ENCODE data around the gene LIPG. TPM values are rescaled to one million over a fixed set of nuclear protein-coding genes. Genes with fewer than 3 reads are reported as not detected.

Gene LIPG
- polyA plus RNA-seq, 3 donors from 2014 or later: not detected

DNA sequence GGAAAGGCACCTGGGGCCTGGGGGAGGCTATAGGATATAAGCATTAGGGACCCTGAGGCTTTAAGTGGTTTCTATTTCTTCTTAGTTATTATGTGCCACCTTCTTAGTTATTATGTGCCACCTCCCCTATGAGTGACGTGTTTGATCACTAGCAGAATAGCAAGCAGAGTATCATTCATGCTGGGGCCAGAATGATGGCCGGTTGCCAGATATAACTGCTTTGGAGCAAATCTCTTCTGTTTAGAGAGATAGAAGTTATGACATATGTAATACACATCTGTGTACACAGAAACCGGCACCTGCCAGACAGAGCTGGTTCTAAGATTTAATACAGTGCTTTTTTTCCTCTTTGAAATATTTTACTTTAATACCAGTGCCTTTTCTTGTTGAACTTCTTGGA lies 29.4 kb downstream of the LIPG start:
- DNase-seq: no peak
- peaks cover 0 to 4% (median 4%) of the 10 kb centered on the region in 3 donors for H3K27me3 Mint-ChIP-seq (ENCODE audit: low read depth in 3 of 3)
- H3K9me3 Mint-ChIP-seq: no peaks in the 10 kb centered on the region
- H3K36me3 Mint-ChIP-seq: no peaks in the 10 kb centered on the region
- no peak overlapping the region for H3K27ac Mint-ChIP-seq
- no peak overlapping the region for H3K4me3 Mint-ChIP-seq
- H3K4me1 Mint-ChIP-seq: no peaks in the 10 kb centered on the region

GRCh38 chr18:49591775-49592174 lies 29.9 kb downstream of the LIPG start:
- Mint-ChIP-seq H3K4me1 (no peaks in the 10 kb centered on the region), H3K36me3 (no peaks in the 10 kb centered on the region), H3K4me3 (no peak overlapping the region), H3K9me3 (no peaks in the 10 kb centered on the region), H3K27me3 (ENCODE audit: low read depth in 3 of 3) (peaks cover 0 to 7% (median 4%) of the 10 kb centered on the region in 3 donors), H3K27ac (no peak overlapping the region)
- DNase-seq: no peak

- Mint-ChIP-seq H3K4me1 (no peaks in the 10 kb centered on the region), H3K27ac (no peak overlapping the region), H3K36me3 (no peaks in the 10 kb centered on the region), H3K9me3 (peaks cover 0 to 3% (median 0%) of the 10 kb centered on the region in 6 donors), H3K27me3 (ENCODE audit: low read depth in 3 of 3) (peaks cover 5 to 9% (median 9%) of the 10 kb centered on the region in 3 donors), H3K4me3 (no peak overlapping the region)
- DNase-seq: no peak
These were observed 34.8 kb downstream of the LIPG start for GRCh38 chr18:49596687-49597086.

DNA sequence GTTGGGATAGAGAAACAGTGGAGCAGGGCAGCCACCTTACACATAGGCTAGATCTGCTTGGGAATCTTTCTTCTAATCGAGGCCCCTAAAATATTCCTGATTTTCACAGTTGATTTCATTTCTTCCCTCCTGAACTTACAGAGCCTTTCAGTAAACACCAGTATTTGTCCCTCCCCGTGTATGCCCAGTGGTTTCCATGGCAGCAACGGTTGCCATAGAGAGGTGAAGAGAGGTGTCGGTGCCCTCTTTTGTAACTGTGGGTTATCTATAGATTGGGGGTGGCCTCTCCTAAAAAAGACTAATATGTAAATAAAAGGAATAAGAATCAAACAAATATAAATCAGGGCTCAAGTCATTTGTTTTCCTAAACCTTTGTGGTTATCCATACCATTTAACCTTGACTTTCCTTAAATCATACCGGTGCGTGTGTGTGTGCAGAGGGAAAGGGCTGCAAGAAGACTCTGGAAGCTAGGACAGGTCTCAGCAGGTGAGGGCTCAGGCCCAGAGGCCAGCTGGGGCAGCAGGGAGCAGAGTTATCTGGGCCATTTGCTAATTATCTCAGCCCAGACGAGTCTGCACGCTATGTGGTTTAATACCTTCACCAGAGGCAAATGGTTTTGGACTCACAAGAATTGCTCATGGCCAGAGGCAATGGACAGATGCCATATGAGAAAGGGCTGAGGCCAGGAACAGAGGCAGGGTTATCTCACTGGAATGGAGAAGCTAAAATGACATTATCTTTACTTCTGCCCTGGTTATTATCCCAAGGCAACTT lies 35.5 kb downstream of the LIPG start:
- Mint-ChIP-seq H3K4me1 (no peaks in the 10 kb centered on the region), H3K4me3 (no peak overlapping the region), H3K36me3 (no peaks in the 10 kb centered on the region), H3K9me3 (peaks cover 0 to 3% (median 0%) of the 10 kb centered on the region in 6 donors), H3K27ac (no peak overlapping the region), H3K27me3 (ENCODE audit: low read depth in 3 of 3) (peaks cover 5 to 11% (median 9%) of the 10 kb centered on the region in 3 donors)
- DNase-seq: no peak

DNA sequence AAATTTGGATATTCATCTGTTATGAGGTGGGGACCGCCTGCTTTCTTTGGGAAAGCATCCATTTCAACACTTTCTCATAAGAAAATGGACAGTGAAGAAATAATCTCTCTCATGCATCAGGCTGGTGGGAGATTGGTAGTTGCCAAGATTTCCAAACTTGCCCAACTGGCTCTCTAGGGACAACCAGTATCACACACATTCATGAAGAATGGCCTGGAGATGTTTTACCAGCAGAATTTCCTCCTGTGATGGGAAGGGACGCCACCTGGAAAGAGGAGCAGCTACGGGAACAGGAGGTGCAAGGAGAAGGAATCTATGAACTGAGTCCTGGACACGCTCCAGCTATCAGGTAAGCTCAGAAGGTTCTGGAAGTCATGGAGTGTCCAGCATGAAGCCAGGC lies 39.4 kb downstream of the LIPG start:
- no peak overlapping the region for H3K27ac Mint-ChIP-seq
- H3K9me3 Mint-ChIP-seq: peaks cover 0 to 11% (median 3%) of the 10 kb centered on the region in 6 donors
- H3K4me1 Mint-ChIP-seq: no peaks in the 10 kb centered on the region
- DNase-seq: no peak
- peaks cover 0 to 8% (median 0%) of the 10 kb centered on the region in 3 donors for H3K36me3 Mint-ChIP-seq
- no peak overlapping the region for H3K4me3 Mint-ChIP-seq
- H3K27me3 Mint-ChIP-seq (ENCODE audit: low read depth in 3 of 3): peaks cover 6 to 14% (median 8%) of the 10 kb centered on the region in 3 donors

DNA sequence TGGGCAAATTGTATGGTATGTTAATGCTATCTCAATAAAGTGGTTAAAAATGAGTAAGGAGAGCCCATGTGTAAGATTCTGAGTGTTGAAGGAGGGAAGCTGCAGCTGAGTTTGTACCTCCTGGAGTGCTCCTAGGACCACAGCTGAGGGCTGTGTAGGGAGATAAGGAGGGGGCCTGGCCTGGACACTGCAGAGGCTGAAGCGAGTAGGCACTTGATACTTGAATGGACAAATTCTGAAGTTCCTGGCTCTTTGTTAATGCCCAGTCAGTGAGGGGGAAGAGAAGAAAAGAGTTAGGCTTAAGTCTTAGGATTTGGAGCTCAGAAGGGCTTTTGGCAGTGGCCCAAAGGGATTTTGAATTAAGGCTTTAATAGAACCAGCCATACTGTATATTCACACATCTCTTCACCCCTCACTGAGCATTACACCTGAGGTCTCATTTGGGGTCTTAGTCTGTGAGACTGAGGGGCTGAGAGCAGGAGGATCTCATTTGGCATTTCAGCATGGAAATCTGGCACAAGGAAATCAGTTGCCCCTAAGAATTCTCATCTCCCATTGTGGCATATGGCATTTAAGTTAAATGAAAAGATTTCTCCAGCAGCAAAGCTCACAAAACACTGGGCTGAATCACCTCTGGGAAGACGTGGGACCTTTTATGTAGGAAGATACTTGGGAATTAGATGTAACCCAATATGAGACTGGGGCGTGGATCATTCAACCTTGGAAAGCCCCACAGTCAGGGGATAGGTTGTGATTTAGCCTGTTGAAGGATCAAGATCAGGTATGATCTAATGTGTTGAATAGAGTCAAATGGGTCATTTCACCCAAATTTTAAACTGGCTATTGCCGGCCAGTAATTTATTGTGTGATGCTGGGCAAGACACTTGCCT lies 46.8 kb downstream of the LIPG start:
- peaks cover 0 to 11% (median 3%) of the 10 kb centered on the region in 6 donors for H3K9me3 Mint-ChIP-seq
- H3K27ac Mint-ChIP-seq: no peak overlapping the region
- H3K4me1 Mint-ChIP-seq: no peaks in the 10 kb centered on the region
- peaks cover 0 to 8% (median 0%) of the 10 kb centered on the region in 3 donors for H3K36me3 Mint-ChIP-seq
- H3K27me3 Mint-ChIP-seq (ENCODE audit: low read depth in 3 of 3): peaks cover 3 to 7% (median 5%) of the 10 kb centered on the region in 3 donors
- no peak for DNase-seq
- no peak overlapping the region for H3K4me3 Mint-ChIP-seq

- no peak for DNase-seq
- H3K4me3 Mint-ChIP-seq: no peak overlapping the region
- peaks cover 0 to 8% (median 0%) of the 10 kb centered on the region in 3 donors for H3K36me3 Mint-ChIP-seq
- H3K4me1 Mint-ChIP-seq: no peaks in the 10 kb centered on the region
- peaks cover 0 to 11% (median 3%) of the 10 kb centered on the region in 6 donors for H3K9me3 Mint-ChIP-seq
- peaks cover 5 to 10% (median 5%) of the 10 kb centered on the region in 3 donors for H3K27me3 Mint-ChIP-seq (ENCODE audit: low read depth in 3 of 3)
- H3K27ac Mint-ChIP-seq: no peak overlapping the region
These were observed 47.6 kb downstream of the LIPG start for GRCh38 chr18:49609256-49610021.

DNA sequence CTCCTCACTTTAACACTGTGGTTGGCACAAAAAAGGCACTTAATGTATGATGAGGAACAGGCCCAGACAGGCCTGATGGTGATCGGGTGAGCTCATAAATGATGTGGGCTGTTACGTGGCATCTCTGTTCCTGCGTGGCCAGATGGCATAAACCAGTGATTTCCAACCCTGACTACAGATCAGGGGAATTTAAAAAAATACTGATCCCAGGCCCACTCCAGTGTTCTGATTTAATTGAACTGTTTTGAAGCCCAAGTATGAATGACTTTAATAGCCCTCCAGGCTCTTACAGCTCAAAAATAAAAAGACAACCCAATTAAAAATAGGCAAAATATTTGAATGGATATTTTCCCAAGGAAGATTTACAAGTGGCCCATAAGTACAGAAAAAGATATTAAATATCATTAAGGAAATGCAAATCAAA lies 48.2 kb downstream of the LIPG start:
- no peak overlapping the region for H3K4me3 Mint-ChIP-seq
- peaks cover 0 to 10% (median 3%) of the 10 kb centered on the region in 6 donors for H3K9me3 Mint-ChIP-seq
- H3K27me3 Mint-ChIP-seq (ENCODE audit: low read depth in 3 of 3): peaks cover 5 to 6% (median 5%) of the 10 kb centered on the region in 3 donors
- no peaks in the 10 kb centered on the region for H3K4me1 Mint-ChIP-seq
- H3K36me3 Mint-ChIP-seq: peaks cover 0 to 8% (median 0%) of the 10 kb centered on the region in 3 donors
- no peak overlapping the region for H3K27ac Mint-ChIP-seq
- no peak for DNase-seq

DNA sequence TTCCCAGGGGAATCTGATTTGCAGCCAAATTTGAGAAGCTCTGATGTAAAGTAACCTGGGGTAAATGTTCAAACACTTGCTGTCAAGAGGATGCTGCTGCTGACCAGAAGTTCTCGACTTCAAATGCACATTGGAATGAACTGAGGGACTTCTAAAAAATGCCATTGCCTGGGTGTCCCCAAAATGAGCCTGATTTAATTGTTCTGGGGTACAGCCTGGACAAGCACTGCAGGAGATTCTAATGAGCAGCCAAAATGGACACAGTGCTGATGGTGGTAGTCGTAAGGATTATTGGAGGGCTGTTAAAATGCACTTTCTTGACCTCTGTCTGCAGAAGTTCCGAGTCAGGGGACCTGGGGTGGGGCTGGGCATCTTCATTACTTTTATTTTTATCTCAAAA lies 49.5 kb downstream of the LIPG start:
- no peak for DNase-seq
- no peak overlapping the region for H3K27ac Mint-ChIP-seq
- no peaks in the 10 kb centered on the region for H3K4me1 Mint-ChIP-seq
- no peaks in the 10 kb centered on the region for H3K9me3 Mint-ChIP-seq
- no peaks in the 10 kb centered on the region for H3K36me3 Mint-ChIP-seq
- H3K27me3 Mint-ChIP-seq (ENCODE audit: low read depth in 3 of 3): peaks cover 3 to 6% (median 5%) of the 10 kb centered on the region in 3 donors
- no peak overlapping the region for H3K4me3 Mint-ChIP-seq

- H3K27ac Mint-ChIP-seq: no peak overlapping the region
- H3K27me3 Mint-ChIP-seq (ENCODE audit: low read depth in 3 of 3): peaks cover 3 to 6% (median 5%) of the 10 kb centered on the region in 3 donors
- H3K4me3 Mint-ChIP-seq: no peak overlapping the region
- no peak for DNase-seq
- no peaks in the 10 kb centered on the region for H3K4me1 Mint-ChIP-seq
- no peaks in the 10 kb centered on the region for H3K36me3 Mint-ChIP-seq
- no peaks in the 10 kb centered on the region for H3K9me3 Mint-ChIP-seq
These were observed 50.7 kb downstream of the LIPG start for GRCh38 chr18:49612515-49613033.

DNA sequence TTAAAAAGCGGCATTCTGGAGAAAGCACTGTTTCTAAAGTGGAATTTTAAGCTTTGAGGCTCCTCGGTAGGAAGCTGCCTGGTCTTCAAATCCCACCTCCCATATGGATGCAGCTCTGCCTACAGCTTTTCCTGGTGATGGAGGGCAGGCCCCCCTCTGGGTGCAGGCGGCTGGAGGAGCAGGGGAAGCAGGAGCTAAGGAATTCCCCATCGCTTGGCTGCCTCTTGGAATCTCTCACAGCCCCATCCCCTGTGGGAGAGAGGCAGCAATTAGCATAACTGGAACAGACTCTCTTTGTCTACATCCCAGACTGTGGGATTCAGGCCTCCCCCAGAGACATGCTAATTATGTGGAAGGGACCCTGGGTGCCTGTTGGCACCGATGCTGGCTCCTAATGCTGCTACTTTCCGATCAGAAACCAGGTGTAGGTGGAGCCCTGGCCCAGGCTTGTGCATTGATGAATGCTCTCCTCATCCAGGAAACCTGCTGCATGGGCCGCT lies 51.3 kb downstream of the LIPG start:
- no peaks in the 10 kb centered on the region for H3K4me1 Mint-ChIP-seq
- no peak overlapping the region for H3K4me3 Mint-ChIP-seq
- no peaks in the 10 kb centered on the region for H3K9me3 Mint-ChIP-seq
- peaks cover 3 to 6% (median 5%) of the 10 kb centered on the region in 3 donors for H3K27me3 Mint-ChIP-seq (ENCODE audit: low read depth in 3 of 3)
- no peaks in the 10 kb centered on the region for H3K36me3 Mint-ChIP-seq
- DNase-seq: no peak
- H3K27ac Mint-ChIP-seq: no peak overlapping the region

- no peak for DNase-seq
- no peak overlapping the region for H3K4me3 Mint-ChIP-seq
- peaks cover 3 to 6% (median 5%) of the 10 kb centered on the region in 3 donors for H3K27me3 Mint-ChIP-seq (ENCODE audit: low read depth in 3 of 3)
- no peaks in the 10 kb centered on the region for H3K4me1 Mint-ChIP-seq
- no peak overlapping the region for H3K27ac Mint-ChIP-seq
- no peaks in the 10 kb centered on the region for H3K9me3 Mint-ChIP-seq
- no peaks in the 10 kb centered on the region for H3K36me3 Mint-ChIP-seq
These were observed 51.8 kb downstream of the LIPG start for GRCh38 chr18:49613641-49614151.

Measured in immature natural killer cell (primary cell).